ENCODE results near the gene ZFTA.
A peak's percentile ranks its signal among the peaks of the same experiment; 100 is the strongest.
"Not testable (repeated sequence)": the region's sequence is repeated elsewhere in the genome, so short reads cannot be mapped to it uniquely, and the experiment has no call there.

ZFTA gene

DNA sequence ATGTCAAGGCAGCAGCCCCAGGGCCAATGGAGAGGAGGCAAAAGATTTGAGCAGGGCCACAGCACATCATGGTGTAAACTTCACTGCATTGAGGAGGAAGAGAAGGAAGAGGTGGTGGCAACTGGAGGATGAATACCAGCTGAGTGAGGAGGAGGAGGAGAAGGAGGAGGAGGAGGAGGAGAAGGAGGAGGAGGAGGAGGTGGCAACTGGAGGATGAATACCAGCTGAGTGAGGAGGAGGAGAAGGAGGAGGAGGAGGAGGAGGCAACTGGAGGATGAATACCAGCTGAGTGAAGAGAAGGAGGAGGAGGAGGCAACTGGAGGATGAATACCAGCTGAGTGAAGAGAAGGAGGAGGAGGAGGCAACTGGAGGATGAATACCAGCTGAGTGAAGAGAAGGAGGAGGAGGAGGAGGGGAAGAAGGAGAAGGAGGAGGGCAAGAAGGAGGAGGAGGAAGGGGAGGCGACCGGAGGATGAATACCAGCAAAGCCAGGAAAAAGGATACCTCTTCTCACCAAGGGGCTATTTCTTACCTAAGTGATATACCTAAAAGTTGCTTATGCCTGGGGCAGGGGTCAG lies 3.3 kb upstream of the ZFTA start:
- DNase-seq, result not testable (repeated sequence)

- no peak for DNase-seq
These were observed 2.2 kb upstream of the ZFTA start for GRCh38 chr11:63770763-63771162.

DNA sequence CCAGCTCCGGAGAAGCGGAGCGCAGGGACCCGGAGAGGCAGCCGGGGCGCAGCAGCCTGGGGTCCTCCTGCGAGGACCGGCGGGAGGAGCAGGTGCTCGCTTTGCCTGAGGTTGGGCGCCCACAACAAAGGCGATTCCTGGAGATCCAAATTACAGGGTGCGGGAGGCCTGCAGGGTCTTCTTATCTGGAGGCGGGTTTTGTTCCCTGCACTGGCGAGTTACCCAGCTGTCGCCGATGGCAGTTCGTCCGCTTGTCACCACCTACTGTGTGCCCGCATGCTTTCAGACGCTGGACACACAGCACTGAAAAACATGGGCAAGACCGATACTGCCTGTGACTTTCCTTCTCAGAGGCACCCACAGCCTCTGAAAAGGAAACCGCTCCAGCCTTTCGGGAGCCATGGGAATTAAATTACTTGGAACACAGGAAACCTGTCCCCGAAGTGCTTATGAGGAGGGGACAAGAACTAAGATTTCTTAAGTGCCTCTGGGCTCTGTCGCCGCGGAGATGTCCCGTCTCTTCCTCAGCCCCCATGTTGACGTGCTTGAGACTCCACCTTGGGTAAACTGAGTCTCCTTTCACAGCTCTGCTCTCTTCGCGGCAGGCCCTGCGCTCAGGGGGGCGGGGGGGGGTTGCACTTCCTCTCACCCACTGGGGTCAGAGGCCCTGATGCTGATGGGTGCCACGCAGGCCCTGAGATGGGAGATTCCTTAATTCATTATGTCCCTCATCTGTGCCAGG lies 1.3 kb upstream of the ZFTA start:
- no peak for DNase-seq

DNA sequence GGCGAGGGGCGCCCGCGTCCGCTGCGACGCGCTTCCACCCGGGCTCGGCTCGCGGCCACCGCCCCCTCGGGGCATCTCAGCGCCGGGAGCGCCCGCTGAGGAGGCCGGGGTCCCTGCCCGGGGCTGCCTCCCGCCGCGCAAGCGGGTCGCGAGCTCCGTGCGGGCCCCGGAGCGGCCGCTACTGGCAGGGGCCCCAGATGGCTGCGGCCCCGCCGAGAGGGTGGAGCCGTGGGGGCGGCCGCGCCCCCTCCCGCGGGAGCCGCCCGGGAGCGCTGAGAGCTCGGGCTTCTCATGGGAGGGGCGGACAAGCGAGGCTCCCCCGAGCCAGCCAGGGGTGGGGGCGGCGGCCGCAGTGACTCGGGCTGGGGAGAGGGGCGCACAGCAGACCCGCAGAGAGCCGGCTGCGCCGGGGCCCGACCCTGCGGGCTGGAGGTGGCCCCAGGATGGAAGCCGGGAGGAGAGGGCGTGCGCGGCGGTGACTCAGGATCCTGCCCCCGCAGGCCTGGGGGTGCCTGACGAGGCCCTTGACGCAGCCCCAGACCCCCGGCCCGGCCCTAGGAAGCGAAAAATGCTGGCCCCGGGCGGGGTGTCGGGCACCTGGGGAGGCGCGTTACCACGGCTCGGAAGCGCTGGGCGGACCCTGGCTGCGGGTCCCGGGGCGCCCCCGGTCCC lies 603 bp upstream of the ZFTA start:
- DNase-seq, result no peak

DNA sequence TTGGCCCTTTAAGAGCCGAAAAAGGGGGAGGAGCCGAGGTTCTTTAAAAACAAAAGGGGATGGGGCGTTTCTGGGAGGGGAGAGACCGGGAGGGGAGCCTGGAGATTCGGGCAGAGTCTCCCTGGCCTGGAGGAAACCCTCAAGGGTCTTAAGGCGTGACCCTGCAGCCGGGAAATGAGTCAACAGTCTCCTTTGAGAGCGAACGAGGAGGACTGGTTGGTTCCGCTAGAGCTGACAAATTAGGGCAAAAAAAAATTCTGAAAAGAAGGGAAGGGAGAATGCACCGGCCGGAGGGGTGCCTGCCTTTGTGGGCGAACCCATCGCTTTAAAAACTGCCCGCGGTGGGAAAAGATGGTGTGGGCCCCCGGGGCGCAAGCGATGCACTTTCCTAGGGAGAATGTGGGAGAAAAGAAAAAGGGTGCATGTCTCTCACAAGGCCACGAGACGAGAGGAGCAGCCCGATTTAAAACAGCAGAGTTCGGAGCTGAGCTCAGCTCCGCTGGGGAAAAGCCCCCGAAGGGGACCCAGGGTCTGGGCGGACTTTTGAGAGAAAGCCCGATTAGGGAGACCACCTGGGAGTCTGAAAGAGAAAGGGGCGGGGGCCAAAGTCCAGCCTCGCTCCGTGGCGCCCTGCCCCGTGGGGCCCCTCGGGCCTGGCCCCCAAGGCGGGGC lies 874 bp downstream of the ZFTA start:
- peak; percentile 19 for DNase-seq

GRCh38 chr11:63767267-63767564 lies 1.4 kb downstream of the ZFTA start:
- DNase-seq, result no peak

- DNase-seq, result no peak
These were observed 1.9 kb downstream of the ZFTA start for GRCh38 chr11:63766531-63767235.

DNA sequence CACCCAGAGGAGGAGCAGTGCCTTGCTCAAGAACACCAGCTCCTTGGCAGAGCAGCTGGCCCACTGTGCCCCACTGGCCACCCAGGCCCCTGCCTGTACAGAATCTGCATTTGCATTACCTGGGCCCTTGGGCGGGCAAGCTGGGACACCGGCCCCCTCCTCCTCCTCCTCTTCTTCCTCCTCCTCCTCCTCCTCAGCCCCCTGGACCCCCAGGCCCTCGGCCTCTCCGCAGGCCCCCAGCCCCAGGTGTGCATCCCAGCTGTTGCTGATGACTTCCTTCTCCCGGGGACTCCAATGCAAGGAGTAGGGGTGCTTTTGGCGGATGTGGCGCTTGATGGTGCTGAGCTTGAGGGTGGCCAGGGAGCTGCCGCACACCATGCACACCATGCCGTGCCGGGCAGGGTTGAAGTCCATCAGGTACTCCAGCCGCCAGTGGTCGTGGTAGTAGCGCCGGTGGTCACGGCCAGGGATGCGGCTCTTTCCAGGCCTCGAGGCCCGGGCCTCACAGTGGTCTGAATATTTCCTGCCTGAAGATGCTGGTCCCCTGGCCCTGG lies 2.8 kb downstream of the ZFTA start:
- no peak for DNase-seq

DNA sequence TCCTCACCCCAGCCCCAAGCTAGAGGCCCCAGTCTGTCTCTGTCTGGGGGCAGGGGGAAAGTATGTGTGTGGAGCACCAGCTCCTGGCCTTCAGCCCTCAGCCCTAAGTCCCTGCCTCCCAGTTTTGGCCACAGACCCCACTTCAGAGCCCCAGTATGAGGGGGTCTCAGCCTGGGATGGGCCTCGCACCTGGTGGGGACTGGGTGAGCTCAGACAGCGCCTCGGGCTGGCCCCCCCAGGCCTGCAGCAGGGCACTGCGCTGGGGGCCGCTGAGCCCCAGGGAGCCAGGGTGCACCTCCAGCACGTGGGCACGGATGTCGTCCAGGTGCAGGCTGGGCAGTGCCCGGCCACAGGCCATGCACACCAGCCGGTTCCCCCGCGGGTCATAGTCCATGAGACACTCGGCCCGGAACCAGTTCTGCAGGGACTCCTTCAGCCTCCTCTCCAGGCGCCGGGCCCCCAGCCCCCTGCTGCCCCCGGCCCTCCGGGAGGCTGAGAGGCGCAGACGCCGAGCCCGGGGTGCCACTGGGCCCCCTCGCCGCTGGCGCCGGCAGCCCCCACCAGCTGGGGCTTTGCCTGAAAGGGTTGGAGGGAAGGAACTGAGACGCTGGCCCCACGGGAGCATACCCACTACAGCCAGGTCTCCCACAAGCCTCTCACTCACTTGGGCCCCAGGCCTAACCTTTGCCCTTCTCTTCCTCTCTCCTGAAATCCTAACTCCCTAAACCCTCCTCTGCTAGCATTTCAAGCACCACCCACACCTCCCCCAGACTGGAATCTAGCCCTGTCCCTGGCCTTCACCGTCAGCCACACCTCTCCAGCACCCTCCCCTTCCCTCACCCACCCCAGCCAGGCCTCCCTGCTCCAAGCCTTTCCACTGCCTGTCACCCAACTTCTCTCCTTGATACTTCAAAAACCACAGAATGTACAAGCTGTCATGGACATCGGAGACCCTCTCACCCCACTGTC lies 3.6 kb downstream of the ZFTA start:
- DNase-seq, result no peak

DNA sequence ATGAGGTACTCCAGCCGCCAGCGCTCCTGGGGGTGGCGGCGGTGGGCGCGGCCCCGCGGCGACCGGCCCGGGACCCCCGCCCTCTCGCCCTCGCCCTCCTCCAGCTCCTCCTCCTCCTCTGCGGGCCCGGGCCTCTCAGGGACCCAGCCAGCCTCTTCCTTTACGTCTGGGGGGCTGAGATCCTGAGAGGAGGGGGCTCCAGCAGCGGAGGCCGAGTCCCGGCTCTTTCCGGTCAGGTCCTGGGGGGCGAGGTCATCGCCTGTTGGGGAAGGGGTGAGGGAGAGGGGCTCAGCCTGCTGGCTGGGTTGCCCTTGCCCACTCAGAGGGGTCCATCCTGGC lies 4.3 kb downstream of the ZFTA start:
- DNase-seq, result no peak

DNA sequence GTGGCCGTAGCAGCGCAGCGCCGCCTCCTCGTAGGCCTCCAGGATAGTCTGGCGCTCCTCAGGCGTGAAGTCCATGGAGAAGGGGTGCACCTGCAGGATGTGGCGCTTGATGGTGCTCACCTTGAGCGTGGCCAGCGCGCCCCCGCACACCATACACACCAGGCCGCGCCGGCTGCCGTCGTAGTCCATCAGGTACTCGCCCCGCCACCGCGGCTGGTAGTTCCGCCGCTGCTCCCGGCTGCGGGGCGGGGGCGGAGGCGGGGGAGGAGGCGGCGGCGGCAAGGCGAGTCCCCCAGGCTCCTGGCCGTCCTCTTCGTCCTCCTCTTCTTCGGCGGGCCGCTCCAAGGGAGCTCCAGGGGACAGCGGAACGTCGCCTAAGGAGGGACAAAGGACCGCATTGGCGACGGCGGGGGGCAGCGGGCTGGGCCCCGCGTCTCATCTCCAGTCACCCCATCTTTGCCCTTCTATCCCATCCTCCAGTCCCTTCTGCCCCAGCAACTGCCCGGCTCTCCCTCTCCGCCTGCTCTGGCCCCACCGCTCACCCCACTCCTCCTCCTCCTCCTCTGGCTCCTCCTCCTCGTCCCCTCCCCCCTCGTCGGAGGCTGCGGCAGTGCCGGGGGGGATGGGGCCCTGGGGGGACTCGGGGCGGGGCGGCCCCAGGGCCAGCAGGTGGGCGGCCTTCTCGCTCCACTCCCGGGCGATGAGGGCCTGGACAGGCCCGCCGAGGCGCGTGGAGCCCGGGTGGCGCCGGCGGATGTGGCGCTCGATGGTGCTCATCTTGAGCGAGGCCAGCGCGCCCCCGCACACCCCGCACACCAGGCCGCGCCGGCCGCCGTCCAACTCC lies 4.9 kb downstream of the ZFTA start:
- no peak for DNase-seq

DNA sequence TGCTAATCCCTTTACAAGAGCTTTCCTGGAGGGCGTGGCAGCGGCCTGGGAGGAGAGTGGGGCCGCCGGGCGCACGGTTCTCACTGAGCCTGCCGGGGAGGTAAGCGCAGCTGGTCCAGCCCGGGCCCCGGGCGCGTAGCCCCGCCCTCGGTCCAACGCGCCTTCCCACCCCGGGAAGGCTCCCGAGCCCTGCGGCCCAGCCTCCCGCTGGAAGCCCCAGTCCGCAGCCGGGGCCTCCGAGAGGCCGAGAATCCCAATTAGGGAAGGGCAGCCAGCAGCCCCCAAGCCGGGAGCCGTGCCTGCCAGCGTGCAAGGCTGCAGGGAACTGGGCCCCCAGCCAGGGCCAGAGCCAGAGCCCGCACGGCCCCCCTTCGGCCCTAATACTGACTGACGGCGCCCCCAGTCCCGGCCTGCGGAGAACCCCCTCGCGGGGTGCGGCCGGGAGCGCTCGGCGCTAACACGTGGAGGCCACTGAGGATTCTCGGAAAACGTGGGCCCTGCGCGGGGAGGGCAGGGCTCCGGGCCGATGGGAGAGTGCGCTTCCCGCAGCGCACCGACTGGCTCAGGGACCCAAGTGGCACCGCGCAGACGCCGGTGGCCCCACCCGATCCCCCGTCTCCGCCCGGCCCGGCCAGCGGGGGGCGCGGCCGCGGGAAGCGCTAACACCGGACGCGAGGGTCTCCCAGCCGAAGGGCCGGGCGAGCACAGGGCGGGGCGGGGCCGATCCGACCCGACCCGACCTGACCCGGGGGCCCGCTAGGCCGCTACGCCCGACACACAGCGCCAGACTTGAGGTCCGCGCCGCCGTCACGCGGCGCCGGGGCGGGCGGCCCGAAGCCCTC lies 5.7 kb downstream of the ZFTA start:
- peak; percentile 16 for DNase-seq

- DNase-seq, result no peak
These were observed 6.5 kb downstream of the ZFTA start for GRCh38 chr11:63761931-63762653.

DNA sequence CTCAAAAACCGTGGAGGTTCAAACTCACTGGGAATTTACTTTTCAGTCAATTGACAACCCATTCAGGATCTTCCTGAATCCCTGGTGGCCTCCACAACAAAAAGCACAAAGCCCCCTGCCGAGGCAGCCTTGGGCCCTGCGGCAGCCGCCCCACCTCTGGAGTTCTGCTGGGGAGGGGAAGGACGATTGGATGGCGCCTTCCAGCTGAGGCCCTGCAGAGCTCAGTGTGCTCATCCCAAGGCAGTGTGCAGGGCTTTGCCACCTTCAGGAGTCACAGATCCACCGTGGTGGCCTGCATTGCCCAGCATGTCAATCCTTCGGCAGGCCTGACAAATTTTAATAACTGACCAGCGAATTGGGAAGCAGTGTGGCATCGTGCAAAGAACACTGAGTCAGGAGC lies 7.4 kb downstream of the ZFTA start:
- no peak for DNase-seq

DNA sequence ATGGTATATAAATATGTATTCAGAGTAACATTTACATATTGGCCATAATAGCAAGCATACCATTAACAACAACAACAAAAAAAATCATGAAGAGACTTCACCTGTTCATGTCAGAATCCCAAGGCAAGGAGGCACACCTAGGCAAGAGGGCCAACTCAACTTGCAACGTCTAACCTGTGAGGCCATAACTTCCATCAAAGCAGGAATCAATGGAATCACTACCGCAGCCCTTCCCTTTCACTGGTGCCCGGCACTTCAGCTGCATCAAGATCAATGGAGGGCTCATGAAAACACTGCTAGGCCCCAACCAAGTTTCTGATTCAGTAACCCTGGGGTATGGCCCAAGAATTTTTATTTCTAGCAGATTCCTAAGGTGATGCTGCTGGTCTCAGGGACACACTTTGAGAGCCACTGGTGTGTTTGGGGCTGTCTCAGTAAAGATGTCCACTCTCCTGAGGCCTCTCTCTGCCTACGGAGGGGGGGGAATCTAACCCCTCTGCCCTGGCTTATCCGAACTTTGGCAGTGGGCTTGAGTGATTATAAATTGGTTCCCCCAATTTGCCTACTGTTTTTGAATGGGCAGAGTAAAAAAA lies 8.0 kb downstream of the ZFTA start:
- no peak for DNase-seq

GRCh38 chr11:63756919-63757761 lies 11.4 kb downstream of the ZFTA start:
- no peak for DNase-seq

DNA sequence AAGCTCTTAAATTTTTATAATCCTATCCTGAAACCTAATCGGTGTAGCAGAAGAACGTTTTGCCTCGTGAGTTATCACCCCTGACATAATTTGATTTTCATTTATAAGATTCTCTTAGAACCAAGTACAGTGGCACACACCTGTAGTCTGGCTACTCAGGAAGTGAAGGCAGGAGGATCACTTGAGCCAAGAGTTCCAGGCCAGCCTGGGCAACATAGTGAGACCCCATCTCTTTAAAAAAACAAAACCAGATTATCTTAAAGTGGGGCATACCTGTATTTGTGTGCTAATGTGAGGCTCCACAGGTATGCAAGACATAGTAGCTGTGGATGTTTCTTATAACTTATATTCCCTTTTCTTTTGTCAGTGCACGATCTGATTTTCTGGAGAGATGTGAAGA lies 19.0 kb downstream of the ZFTA start:
- no peak for DNase-seq

DNA sequence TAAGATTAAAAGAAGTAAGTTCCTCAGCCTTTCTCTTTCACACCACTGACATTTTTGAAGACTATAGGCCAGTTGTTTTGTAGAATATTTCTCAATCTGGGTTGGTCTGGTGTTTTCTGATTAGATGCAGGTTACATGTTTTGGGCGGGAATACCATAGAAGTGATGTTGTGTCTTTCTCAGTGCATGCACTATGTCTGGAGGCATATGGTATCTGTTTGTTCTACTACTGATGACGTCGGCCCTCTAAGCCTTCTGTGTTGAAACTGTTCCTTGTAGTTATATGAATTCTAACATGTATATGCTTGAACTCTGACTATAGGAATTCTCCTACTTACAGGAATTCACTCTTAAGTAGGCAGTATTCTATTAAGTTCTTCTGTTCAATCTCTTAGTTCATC lies 21.6 kb downstream of the ZFTA start:
- no peak for DNase-seq
